HG02642 (cell line): ENCODE results near the gene TFE3.
"Not testable (repeated sequence)": the region's sequence is repeated elsewhere in the genome, so short reads cannot be mapped to it uniquely, and the experiment has no call there.

Experiments
- ATAC-seq: cut with Tn5 transposase; IDR thresholded peaks from one replicate; pipeline ENCODE4 v1.9.1; 2021; ENCODE audit warnings: mild to moderate bottlenecking; ENCODE audit not compliant: unreplicated experiment, poor library complexity

Gene TFE3

GRCh38 chrX:49003696-49004095 lies 39.5 kb downstream of the TFE3 start:
- no peak for ATAC-seq

GRCh38 chrX:49002091-49002935 lies 40.8 kb downstream of the TFE3 start, which contains the start of gene GRIPAP1:
Gene GRIPAP1, minus strand, starts transcription at chrX:49002264. Its CDS starts 35 bp downstream, at chrX:49002229.
- peak; percentile 83 for ATAC-seq

DNA sequence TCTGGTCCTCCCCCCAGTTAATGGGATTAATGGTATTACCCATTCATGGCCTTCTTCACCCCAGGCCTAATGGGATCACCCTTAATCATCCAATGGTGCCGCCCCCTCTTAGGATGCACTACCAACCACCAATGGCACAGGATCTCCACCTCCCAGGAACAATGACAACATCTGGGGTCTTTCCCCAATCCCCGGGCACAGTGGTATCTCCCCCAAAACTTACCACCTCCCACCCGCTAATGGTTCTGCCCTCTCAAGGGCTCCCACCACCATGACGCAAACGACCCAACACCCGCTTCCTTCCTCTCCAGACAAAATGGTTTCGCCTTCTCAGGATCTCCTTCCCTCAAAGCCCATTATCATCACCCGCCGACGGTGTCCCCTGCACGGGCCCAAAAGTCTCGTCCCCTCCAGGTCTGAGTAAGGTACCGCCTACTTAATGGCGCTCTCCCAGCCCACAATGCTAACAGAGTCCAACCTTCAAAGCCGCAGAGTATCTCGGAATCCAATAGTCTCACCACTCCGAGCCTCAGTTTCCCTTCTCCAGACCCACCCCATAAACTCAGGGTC lies 41.6 kb downstream of the TFE3 start:
- ATAC-seq = peak; percentile 40

DNA sequence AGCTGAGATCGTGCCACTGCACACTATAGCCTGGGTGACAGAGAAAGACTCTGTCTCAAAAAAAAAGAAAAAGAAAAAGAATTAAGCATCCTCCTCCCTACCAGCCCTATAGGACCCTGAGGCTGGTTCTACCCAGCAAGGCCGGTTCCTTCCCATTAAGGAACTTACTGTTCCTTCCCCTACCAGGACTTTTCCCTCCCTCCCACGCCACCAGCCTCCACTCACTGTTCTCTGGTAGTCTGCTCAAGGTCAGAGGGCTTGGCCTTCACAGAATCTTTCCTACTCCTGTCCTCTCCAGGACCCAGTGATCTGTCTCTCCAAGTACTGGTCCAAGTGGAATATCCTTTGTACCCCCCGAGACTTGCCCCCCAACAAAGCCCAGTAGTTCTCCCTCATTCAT lies 42.5 kb downstream of the TFE3 start:
- ATAC-seq = no peak

- ATAC-seq = no peak
Measured at GRCh38 chrX:48999030-48999429, 44.1 kb downstream of the TFE3 start.

GRCh38 chrX:48998391-48998790 lies 44.8 kb downstream of the TFE3 start:
- no peak for ATAC-seq

DNA sequence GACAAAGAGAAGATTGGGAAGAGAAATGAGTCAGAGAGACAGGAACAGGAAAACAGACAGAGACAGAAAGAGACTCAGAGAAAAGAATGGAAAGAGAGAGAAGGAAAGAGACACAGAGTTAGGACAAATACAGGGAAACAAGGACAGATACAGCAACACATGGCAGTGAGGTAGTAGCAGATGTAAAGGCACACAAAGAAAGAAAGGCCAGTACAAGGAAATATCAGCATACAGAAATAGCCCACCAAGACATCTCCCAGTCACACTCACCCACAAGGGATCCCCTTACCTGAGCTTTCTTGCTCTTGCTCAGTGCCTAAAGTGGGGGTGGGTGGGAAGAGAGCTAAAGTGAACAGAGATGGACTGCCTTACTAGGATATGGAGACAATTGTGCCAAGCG lies 45.3 kb downstream of the TFE3 start:
- ATAC-seq = no peak

DNA sequence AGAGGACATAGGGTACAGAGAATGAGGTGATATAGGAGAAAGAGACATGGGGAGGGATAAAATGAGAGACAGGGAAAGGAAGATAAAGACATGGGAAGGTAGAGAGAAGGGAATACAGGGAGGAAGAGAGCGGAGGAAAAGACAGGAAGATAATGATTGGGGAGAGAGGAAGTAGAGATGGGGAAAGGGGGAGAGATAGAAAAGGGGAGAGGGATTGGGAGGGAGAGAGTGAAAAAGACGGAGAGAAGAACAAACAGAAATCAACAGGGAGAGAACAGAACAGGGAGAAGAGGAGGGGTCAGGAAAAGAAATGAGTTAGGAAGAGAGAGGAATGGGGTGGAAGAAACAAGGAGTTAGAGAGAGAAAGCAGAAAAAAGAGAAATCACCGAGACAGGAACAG lies 45.7 kb downstream of the TFE3 start:
- ATAC-seq = no peak

- ATAC-seq = no peak
Measured at GRCh38 chrX:48996969-48997368, 46.2 kb downstream of the TFE3 start.

GRCh38 chrX:48992341-48992740 lies 50.8 kb downstream of the TFE3 start:
- ATAC-seq = no peak

DNA sequence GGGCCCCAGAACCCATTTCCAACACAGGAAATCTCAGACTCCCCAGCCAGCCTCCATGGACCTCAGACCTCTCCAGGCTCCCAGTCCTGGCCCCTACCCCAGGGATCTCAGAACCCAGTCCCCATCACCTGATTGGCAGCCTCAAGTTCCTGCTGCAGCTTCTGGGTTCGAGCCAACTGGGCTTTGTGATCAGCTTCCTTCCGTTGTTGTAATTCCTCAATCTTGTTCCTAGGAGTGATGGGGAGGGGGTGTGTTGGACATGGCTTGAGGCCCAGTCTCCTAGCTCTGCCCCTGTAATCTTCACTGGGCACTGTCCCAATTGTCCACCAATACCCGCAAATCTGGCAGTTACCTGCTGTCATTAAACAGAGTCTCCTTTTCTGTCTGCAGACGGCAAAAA lies 53.7 kb downstream of the TFE3 start:
- ATAC-seq = no peak

DNA sequence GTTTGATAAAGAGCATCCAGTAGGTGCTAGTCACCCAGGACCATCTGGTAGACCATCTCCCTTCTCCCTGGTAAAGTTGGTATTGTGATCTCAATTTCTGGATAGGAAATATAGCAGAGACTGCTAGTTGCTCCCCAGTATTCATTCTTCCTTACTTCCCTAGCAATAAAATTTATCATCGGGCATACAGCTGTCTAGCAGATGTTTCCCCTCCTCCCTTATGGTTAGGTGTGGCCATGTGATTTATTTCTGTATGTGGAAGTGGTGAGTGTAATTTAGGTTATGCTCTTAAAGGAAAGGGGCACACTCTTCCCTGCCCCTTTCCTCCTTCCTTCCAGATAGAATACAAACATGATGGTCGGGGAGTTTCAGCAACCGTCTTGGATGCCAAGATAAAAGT lies 59.3 kb downstream of the TFE3 start:
- ATAC-seq = no peak

DNA sequence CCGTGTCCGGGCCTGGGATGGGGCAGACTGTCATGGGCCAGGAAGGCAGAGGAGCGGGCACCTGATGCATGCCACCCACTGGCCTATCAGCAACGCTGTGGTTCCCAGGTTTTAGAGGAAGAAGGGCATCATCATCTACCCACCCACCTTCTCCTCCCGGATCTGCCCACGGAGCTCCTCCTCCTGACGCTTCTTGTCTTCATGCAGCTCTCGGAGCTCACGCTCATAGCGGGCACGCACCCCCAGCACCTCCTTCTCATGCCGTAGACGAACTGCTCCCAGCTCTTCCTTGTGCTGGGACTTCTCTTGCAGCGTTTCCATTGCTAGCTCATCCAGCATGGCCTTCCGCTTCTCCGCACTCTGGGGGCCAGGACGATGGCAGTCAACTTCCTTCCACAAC lies 60.1 kb downstream of the TFE3 start:
- no peak for ATAC-seq

DNA sequence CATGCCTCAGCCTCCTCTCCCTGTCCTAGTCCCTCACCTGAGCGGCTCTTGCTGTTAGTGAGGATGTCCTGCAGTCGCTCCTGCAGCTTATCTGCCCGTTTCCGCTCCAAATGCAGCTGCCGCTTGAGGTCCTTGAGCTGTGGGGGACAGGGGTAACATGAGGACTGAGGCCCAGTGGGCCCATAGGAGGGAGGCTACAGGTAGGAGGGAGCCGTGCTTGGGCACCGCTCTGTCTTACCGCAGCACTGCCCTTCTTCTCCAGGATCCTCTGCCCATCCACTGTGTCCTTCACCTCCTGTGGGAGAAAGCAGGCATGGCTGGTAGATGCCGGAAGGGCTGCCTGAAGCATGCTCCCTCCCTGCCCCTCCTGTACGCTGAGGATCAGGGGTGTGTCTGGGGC lies 62.0 kb downstream of the TFE3 start:
- no peak for ATAC-seq

DNA sequence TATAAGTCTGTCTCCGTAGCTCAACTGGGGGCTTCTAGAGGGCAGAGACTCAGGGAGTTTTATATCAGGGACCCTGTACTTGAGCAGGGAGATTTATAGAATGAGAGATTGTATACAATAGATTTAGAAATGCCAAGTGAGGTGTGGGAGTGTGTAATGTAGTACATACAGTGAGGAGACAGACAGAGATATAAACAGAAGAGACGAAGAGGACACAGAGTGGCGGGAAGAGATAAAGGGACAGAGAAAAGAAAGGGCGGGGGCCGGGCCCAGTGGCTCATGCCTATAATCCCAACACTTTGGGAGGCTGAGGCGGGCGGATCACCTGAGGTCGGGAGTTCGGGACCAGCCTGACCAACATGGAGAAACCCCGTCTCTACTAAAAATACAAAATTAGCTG lies 62.8 kb downstream of the TFE3 start:
- not testable (repeated sequence) for ATAC-seq
